ENCODE results near the gene C12orf60. TPM values are rescaled to one million over a fixed set of nuclear protein-coding genes. Genes with fewer than 3 reads are reported as not detected.

Gene C12orf60
- polyA plus RNA-seq, 2 of the 4 experiments (the other 2 are of a cell fraction): 2.4 to 5.5 TPM

DNA sequence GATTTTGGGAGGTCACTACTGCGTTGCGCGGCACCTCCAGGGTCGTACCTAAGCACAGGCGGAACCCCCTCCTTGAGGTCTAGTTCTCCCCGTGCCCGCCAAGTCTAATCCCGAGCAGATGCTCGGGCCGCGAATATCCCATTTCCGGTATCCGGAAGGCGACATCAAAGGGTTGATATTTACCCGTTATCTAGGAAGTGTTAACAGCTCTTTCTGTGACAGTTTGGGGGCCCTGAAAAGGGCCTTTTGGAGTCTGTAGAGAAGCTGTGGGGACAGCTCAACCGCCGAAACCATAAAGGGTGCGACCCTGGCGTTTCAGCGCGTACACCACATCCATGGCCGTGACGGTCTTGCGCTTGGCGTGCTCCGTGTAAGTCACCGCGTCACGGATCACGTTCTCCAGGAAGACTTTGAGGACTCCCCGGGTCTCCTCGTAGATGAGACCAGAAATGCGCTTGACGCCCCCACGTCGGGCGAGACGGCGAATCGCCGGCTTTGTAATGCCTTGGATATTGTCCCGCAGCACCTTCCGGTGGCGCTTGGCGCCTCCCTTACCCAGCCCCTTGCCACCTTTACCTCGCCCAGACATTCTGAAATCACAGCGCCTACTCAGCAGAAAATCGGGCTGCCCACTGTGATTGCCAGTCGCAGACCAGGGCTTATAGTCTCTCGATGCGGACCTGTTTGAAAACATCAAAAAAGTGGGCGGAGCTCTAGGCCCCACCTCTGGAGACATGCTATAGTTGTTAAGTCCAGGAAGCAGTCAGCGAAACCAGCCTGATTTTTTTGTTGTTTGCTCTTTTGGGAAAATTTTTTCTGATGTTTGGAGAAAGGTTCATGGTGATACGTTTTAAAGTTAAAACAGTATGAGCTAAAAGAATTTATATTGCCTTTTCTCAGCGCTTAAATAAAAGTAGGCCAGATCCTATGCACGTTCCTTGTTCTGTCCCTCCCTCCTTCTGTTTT is 32.7 kb upstream of the C12orf60 start (continued):
- TF ChIP-seq KDM1A (IDR thresholded peaks at IDR 0.05; ENCODE audit: low read depth): no peak
- TF ChIP-seq NR3C1 (IDR thresholded peaks at IDR 0.05): no peak
- TF ChIP-seq JUNB (IDR thresholded peaks at IDR 0.05): no peak
- TF ChIP-seq, protein P1, sequence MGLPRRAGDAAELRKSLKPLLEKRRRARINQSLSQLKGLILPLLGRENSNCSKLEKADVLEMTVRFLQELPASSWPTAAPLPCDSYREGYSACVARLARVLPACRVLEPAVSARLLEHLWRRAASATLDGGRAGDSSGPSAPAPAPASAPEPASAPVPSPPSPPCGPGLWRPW (IDR thresholded peaks at IDR 0.05): no peak
- TF ChIP-seq CEBPB (IDR thresholded peaks at IDR 0.05): no peak
- TF ChIP-seq RARB (CRISPR knock-in tag; IDR thresholded peaks at IDR 0.05): no peak
- TF ChIP-seq EP300 (IDR thresholded peaks at IDR 0.05): peak; percentile 43 to 50; a peak in 2 of 5 replicates
- no peak for TF ChIP-seq CBX2 (IDR thresholded peaks at IDR 0.05; ENCODE audit: borderline replicate concordance, low read depth)
- 0 out of 2 replicates have a peak, but pooled peaks have one; percentile 44 for TF ChIP-seq HOXB5 (CRISPR knock-in tag; IDR thresholded peaks at IDR 0.05)
- TF ChIP-seq TFCP2L1 (CRISPR knock-in tag; IDR thresholded peaks at IDR 0.05): peak; percentile 80
- TF ChIP-seq, protein P2, sequence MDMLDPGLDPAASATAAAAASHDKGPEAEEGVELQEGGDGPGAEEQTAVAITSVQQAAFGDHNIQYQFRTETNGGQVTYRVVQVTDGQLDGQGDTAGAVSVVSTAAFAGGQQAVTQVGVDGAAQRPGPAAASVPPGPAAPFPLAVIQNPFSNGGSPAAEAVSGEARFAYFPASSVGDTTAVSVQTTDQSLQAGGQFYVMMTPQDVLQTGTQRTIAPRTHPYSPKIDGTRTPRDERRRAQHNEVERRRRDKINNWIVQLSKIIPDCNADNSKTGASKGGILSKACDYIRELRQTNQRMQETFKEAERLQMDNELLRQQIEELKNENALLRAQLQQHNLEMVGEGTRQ (IDR thresholded peaks at IDR 0.05): no peak
- TF ChIP-seq EHMT2 (IDR thresholded peaks at IDR 0.05; ENCODE audit: low read depth): no peak
- peak; percentile 21; the same call in 1 of the 2 replicates for TF ChIP-seq BHLHE40 (IDR thresholded peaks at IDR 0.05; ENCODE audit: low read depth, low read length)
- TF ChIP-seq ZFP36 (IDR thresholded peaks at IDR 0.05; ENCODE audit: borderline replicate concordance, partially characterized antibody): peak; percentile 1
- no peak for TF ChIP-seq RCOR1 (IDR thresholded peaks at IDR 0.05; ENCODE audit: low read depth, low read length)
- TF ChIP-seq TP53 (CRISPR knock-in tag; IDR thresholded peaks at IDR 0.05): peak; percentile 88; the same call in 1 of the 2 replicates
- TF ChIP-seq PHF8 (IDR thresholded peaks at IDR 0.05; ENCODE audit: borderline replicate concordance, low read depth): peak; percentile 81; the same call in 1 of the 2 replicates
- peak; percentile 99 for TF ChIP-seq MAFK (IDR thresholded peaks at IDR 0.05; ENCODE audit: partially characterized antibody)
- TF ChIP-seq MYC (IDR thresholded peaks at IDR 0.05; ENCODE audit: borderline replicate concordance, low read length): peak; percentile 3; the same call in 1 of the 2 replicates
- TF ChIP-seq SREBF2 (IDR thresholded peaks at IDR 0.05): no peak
- TF ChIP-seq ESRRA (IDR thresholded peaks at IDR 0.05; ENCODE audit: borderline replicate concordance, low read length): no peak
- no peak for TF ChIP-seq HDAC2 (IDR thresholded peaks at IDR 0.05)
- TF ChIP-seq, protein P3, sequence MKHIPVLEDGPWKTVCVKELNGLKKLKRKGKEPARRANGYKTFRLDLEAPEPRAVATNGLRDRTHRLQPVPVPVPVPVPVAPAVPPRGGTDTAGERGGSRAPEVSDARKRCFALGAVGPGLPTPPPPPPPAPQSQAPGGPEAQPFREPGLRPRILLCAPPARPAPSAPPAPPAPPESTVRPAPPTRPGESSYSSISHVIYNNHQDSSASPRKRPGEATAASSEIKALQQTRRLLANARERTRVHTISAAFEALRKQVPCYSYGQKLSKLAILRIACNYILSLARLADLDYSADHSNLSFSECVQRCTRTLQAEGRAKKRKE (CRISPR knock-in tag; IDR thresholded peaks at IDR 0.05; ENCODE audit: low read depth): no peak
- TF ChIP-seq, protein P4, sequence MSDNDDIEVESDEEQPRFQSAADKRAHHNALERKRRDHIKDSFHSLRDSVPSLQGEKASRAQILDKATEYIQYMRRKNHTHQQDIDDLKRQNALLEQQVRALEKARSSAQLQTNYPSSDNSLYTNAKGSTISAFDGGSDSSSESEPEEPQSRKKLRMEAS (IDR thresholded peaks at IDR 0.05): peak; percentile 72; the same call in 1 of the 2 replicates
- peak; percentile 85; the same call in 1 of the 2 replicates for TF ChIP-seq HOXA7 (CRISPR knock-in tag; IDR thresholded peaks at IDR 0.05)
- TF ChIP-seq, protein P5, sequence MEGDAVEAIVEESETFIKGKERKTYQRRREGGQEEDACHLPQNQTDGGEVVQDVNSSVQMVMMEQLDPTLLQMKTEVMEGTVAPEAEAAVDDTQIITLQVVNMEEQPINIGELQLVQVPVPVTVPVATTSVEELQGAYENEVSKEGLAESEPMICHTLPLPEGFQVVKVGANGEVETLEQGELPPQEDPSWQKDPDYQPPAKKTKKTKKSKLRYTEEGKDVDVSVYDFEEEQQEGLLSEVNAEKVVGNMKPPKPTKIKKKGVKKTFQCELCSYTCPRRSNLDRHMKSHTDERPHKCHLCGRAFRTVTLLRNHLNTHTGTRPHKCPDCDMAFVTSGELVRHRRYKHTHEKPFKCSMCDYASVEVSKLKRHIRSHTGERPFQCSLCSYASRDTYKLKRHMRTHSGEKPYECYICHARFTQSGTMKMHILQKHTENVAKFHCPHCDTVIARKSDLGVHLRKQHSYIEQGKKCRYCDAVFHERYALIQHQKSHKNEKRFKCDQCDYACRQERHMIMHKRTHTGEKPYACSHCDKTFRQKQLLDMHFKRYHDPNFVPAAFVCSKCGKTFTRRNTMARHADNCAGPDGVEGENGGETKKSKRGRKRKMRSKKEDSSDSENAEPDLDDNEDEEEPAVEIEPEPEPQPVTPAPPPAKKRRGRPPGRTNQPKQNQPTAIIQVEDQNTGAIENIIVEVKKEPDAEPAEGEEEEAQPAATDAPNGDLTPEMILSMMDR (IDR thresholded peaks at IDR 0.05): no peak
- TF ChIP-seq NFE2L2 (conservative IDR thresholded peaks at IDR 0.05; ENCODE audit: low read length): no peak
- TF ChIP-seq, protein P6, sequence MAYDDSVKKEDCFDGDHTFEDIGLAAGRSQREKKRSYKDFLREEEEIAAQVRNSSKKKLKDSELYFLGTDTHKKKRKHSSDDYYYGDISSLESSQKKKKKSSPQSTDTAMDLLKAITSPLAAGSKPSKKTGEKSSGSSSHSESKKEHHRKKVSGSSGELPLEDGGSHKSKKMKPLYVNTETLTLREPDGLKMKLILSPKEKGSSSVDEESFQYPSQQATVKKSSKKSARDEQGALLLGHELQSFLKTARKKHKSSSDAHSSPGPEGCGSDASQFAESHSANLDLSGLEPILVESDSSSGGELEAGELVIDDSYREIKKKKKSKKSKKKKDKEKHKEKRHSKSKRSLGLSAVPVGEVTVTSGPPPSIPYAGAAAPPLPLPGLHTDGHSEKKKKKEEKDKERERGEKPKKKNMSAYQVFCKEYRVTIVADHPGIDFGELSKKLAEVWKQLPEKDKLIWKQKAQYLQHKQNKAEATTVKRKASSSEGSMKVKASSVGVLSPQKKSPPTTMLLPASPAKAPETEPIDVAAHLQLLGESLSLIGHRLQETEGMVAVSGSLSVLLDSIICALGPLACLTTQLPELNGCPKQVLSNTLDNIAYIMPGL (CRISPR knock-in tag; IDR thresholded peaks at IDR 0.05; ENCODE audit: borderline replicate concordance): peak; percentile 92; the same call in 1 of the 2 replicates
- no peak for TF ChIP-seq FOXS1 (CRISPR knock-in tag; IDR thresholded peaks at IDR 0.05)
- TF ChIP-seq CHD2 (IDR thresholded peaks at IDR 0.05; ENCODE audit: low read length, partially characterized antibody): peak; percentile 33
- no peak for TF ChIP-seq RNF2 (IDR thresholded peaks at IDR 0.05; ENCODE audit: borderline replicate concordance, low read depth)
- no peak for TF ChIP-seq RAD21 (conservative IDR thresholded peaks at IDR 0.05 in 1 of 2, IDR thresholded peaks at IDR 0.05 in 1 of 2)
- TF ChIP-seq ZSCAN20 (CRISPR knock-in tag; IDR thresholded peaks at IDR 0.05): no peak
- TF ChIP-seq CHD4 (IDR thresholded peaks at IDR 0.05; ENCODE audit: borderline replicate concordance): no peak
- no peak for TF ChIP-seq ZC3H11A (IDR thresholded peaks at IDR 0.05)
- TF ChIP-seq RFX5 (IDR thresholded peaks at IDR 0.05): no peak
- peak; percentile 99 to 100 for TF ChIP-seq JUN (IDR thresholded peaks at IDR 0.05)
